AG08395 (cell line): Measurements from ENCODE around the gene DYNC1LI1.
A peak's percentile ranks its signal among the peaks of the same experiment; 100 is the strongest.
"Not testable (repeated sequence)": the region's sequence is repeated elsewhere in the genome, so short reads cannot be mapped to it uniquely, and the experiment has no call there.

Experiments used
- DNase-seq: peaks from one replicate; pipeline ENCODE4 v3.0.0; 2012; ENCODE audit warnings: mixed read lengths, low spot score

DYNC1LI1 gene

DNA sequence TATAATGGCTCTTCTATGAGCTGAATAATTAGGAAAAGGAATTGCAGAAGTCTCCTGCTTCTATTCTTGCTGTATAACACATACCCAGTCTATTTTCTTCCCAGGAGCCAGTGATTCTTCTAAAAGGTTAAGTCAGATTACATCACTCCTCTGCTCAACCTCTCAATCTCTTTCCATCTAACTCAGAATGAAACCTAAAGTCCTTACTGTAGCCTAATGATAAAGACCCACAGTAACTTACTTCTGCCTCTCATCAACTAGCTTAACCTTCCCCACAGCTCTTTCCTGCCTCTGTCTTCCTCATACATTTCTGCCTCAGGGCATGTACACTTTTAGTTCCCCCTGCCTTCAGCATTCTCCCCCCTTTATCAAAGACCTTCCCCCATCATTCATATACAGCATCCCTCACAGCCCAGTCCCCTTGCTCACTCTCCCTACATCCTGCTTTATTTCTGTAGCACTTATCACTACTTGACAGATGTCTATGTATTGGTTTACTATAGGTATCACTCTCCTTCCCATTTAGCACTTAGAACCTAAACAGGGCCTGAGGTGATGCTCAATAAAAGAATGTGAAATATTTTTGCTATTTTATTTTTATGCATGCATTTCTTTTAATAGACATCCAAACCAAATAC is 39.5 kb downstream of the DYNC1LI1 start:
- DNase-seq, result no peak

DNA sequence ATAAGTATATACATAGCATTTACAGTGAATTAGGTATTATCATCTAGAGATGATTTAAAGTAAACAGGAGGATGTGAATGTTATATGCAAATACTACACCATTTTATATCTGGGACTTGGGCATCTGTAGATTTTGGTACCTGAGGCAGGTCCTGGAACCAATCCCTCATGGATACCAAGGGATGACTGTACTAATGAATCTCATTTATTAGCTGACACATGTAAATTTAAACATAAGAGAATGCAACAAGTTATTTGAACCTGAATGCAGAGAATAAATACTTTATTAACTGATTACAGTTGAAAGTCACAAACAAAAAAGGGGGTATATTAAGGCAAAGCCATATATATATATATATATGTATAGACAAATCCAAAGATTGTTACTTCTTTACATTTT is 44.9 kb downstream of the DYNC1LI1 start:
- no peak for DNase-seq

DNA sequence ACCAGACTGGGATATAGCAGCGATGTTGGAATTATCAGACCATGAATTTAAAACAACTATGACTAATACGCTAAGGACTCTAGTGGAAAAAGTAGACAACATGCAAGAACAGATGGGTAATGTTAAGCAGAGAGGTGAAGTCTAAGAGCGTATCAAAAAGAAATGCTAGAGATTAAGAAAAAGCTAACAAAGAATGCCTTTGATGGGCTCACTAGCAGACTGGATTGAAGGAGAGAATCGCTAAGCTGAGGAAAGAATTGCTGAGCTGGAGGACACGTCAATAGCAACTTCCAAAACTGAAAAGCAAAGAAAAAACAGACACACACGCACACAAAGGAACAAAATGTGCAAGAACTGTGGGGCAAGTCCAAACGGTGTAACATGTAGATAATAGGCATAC is 48.0 kb downstream of the DYNC1LI1 start:
- DNase-seq, result no peak

DNA sequence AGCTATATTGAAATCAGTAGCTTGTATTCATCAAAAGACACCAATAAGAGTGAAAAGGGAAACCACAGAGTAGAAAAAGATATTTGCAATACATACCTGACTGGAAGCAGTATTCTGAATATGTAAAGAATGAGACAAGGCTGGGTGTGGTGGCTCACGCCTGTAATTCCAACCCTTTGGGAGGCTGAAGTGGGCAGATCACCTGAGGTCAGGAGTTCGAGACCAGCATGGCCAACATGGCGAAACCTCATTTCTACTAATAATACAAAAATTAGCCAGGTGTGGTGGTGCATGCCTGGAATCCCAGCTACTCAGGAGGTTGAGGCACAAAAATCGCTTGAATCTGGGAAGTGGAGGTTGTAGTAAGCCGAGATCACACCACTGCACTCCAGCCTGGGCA is 51.7 kb downstream of the DYNC1LI1 start:
- not testable (repeated sequence) for DNase-seq

DNA sequence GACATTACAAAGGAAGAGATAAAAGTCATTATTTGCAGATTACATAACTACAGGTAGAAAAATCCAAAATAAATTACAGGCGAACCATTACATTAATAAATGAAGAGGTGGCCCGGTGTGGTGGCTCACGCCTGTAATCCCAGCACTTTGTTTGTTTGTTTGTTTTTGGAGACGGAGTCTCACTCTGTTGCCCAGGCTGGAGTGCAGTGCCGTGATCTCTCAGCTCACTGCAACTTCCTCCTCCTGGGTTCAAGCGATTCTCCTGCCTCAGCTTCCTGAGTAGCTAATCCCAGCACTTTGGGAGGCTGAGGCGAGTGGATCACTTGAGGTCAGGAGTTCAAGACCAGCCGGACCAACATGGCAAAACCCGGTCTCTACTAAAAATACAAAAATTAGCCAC is 53.9 kb downstream of the DYNC1LI1 start:
- not testable (repeated sequence) for DNase-seq

DNA sequence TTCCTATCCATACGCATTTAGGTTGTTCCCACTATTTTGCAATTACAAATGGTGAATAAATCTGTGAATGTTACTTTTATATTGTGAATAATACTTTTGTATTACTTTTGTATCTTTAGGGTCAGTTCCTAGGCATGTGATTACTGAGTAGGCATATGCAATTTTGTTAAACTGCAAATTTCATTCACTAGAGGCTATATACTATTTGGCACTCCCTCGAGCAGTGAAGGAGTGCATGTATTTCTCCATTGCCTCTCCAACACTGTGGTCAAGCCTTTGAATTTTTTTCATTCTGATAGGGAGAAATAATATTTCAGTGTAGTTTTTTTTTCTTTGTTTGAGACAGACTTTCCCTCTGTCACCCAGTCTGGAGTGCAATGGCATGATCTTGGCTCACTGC is 59.7 kb downstream of the DYNC1LI1 start:
- DNase-seq, result no peak

DNA sequence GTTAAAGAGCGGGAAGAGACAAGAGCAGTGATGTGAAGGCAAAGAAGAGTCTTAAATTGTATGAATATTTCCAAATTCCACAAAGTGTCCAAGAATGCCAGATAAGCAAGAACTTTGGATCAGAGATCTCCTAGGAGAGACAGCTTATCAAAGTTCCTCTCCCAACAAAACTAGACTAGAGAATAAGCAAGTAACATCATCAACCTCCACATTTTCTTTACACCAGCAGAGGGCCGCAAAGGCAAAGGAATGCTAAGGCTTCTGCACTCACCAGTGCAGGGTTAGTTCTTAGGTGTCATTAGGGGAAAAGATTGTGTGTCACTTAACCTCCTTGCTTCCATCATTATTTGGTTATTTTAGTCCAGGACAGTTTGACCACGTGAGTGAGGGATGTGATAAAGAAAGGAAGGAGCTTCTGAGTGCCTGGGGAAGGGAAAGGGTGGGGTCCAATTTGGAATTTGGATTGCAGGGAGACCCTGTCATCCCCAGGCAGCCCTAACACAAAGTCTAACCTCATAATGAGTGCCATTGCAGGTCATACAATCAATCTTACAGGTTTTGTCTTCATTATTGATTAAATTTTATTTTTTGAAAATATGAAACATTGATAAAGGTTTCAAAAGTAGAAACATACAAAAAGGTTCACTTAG is 60.5 kb downstream of the DYNC1LI1 start:
- peak; percentile 83 for DNase-seq

DNA sequence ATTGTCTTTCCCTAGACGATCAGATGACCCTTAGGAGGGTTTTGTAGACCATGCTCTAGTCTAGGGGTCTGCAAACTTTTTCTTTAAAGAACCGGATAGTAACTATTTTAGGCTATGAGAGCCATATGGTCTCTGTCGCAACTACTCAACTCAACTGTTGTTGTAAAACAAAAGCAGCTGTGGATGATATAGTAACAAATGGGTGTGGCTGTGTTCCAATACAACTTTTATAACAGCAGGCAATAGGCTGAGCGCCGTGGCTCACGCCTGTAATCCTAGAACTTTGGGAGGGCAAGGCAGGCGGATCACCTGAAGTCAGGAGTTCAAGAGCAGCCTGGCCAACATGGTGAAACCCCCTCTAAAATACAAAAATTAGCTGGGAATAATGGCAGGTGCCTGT is 61.9 kb downstream of the DYNC1LI1 start:
- peak; percentile 11 for DNase-seq

DNA sequence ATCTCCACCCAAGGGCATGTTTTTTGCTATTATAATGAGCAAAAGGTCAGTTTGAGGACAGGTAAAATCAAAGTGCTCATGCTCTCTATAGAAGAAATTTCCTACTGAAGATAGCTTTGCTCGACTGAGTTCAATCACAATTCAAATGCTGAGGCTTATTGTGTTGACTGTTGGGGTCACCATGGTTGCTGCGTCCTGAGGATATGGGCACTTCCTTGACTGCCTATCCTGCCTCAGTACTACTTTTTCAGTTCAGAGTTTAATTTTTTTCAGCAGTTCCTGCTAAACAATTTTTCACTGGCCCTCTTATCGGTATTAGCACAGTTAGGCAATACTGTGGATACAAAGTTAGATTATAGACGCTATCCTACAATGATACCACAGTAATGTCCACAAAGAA is 64.2 kb downstream of the DYNC1LI1 start:
- no peak for DNase-seq

DNA sequence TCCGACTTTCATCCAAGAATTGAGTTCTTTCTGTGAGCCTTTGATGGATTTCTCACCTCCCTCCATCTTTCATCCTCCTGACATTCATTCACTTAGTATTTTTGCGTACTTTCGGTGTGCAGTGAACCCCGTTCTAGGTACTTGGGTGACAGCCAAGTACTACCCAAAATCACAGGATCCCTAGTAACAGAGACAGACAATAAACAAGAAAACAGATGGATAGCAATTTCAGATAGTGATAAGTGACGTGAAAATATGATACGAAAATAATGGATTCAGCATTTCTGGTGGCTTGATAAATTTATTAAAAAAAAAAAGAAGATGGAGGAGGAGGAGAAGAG is 67.7 kb downstream of the DYNC1LI1 start:
- no peak for DNase-seq

DNA sequence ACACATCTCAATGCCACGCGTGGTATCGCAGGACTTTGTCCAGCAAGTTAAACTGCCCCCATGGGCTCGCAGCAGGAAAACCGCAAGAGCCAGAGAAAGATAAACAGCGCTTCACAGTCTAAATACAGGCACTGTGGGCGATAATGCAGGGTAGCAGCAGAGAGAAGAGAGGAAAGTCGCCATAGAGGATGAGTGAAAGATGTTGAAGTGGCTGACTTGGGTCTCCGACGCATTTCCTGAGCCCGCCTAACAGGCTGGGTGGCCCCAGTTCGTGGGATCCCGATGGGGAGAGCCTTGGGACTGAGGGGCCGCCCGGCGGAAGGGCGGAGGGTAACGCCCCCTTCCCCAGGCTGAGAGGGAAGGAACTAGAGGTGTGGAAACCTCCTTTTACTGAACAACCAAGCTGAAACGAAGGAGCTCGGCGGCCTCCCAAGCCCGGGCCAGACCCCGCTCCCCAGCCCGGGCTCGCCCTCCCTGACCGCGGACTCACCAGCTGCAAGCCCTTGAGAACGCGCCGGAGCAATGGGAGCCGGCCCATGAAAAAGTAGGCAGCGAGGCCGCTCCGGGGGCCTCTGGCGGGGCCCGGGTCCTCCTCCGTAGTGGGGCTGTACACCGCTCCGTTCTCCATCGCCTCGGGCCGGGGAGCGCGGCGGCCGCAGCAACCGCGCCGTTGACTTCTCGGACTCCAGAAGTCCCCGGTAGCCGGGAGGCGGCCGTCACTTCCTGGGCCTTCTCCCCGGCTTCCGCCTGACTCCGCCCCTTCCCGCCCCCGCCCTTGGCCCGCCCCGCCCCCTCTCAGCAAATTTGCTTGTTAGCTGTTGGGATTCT is 68.3 kb downstream of the DYNC1LI1 start, which contains the start of gene CMTM6:
Gene CMTM6, minus strand, starts transcription at position 735 of the 828 bp plus-strand sequence. Its CDS starts 107 bp downstream, at position 628.
- peak; percentile 97 for DNase-seq

DNA sequence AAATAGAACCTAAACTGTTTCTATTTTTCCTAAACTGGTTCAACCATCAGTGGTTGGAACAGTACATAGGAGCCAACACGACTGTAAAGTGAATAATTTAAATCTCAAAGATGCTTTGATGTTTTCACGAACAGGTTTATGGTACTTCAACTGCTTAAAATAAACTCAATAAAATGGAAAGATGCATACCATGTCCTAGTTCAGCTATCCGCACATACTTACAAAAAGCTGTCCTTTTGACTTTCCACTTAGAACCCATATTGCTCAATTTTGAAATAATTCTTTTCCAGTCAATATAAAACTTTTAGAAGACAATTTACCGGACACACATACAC is 68.9 kb downstream of the DYNC1LI1 start:
- no peak for DNase-seq

DNA sequence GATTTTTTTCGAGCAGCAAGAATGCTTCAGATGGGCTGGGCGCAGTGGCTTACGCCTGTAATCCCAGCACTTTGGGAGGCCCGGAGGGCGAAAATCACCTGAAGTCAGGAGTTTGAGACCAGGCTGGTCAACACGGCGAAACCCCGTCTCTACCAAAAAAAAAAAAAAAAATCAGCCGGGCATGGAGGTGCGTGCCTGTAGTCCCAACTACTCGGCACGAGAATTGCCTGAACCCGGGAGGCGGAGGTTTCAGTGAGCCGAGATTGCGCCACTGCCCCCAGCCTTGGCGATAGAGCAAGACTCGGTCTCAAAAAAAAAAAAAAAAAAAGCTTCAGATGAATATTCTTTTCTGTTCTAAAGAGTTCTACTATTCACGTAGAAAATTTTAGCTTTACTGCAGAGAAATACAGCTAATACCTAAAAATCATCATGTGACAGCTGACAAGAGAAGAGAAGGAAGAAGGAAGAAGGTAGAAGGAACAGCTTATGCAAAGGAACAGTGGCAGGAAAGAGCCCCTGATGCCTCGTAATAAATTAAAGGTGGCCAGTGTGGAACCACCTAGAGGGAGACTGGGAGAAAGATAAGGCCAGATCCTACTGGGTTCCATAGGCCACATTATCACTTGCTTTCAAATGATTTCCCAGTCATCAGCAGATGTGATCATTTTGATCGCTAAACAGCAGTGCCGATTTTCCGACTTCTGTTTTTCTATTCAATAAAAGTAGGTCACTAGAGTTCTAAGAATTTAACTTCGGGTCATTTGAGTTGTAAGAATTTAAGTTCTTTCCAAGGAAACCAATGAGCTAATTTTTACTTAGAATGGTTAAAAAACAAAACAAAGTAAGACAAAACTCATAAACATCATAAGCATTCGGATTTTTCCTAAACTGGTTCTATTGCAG is 69.5 kb downstream of the DYNC1LI1 start:
- no peak for DNase-seq

DNA sequence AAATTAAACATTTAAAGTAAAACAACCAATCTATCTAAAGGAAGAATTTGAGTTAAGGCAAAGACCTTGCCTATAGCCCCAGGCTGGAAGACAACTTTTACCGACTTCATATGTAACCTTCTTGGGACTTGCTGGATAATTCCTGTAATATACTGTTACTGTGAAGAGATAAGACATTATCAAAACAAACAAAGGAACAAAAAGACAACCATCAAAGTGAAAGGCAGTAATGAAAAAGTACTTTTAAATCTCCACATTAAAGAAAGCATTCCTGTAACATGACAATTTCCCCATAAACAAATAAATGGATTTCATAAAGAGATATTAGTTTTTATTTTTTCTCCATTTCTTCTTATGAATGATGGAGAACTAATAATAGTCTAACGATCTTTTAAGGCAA is 70.4 kb downstream of the DYNC1LI1 start:
- DNase-seq, result no peak

DNA sequence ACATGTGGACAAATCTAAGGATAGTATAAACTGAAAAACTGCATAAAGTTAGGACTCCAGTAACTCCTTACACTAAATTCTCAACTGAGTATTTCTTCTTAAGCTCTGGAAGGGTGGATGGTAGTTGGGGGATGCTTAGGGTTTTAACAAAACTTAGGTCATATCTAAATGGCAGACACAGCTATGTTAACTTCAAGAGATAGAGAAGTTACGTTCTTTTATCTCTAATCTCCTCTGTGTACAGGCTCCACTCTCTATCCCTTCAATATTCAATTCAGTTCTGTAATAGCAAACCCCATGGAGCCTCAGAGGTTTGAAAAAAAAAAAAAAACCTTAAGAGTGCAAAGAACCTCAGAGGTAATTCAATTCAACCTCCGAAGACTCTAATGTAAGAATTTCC is 71.1 kb downstream of the DYNC1LI1 start:
- DNase-seq, result no peak

DNA sequence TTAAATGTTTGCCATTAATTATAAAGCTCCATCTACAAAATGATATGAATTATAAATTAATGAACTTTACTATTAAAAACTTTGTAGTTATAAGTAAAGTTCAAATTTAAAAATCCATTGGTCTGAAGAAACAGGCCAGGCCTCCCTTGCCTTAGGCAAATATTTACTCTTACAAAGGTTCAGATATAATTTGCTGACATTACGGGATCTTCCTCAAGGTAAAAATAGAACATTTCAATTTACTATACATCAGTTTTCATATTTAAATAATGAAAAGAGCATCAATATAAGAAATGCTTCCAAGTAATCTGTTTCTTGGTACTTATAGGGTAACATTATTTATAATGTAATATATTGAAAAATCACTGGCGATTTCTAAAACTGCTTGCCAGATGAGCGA is 71.7 kb downstream of the DYNC1LI1 start:
- no peak for DNase-seq

DNA sequence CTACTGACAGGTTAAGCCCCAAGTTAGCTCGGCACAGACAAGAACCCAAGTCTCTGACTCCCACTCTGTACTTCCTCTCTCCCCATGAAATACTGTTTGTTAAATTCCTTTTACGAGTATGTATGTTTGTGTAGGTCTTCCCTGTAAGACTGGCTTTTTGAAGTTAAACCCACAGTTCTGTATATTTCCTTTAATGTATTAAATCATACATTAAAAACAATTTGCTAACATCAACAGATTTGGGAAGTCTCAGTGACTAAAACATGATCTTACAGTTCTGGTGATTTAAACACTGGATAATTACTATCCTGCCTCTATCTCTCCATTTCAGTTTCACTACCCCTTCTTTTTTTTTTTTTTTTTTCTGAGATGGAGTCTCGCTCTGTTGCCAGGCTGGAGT is 72.4 kb downstream of the DYNC1LI1 start:
- no peak for DNase-seq

DNA sequence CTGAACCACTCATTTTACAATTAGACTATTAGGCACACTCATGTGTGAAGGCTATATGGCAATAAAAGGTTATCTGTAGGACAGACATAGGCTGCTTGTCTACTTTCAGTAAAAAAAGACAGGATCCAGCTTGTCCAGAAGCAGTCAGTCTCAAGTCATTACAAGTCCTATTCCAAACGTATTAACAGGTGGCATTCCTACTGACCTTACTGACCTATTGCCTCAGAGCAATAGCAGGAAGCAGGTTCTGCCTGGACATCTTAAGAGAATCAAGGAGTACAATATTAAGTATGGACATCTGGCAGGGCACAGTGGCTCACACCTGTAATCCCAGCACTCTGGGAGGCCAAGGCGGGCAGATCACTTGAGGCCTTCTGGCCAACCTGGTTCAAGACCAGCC is 75.0 kb downstream of the DYNC1LI1 start:
- no peak for DNase-seq

DNA sequence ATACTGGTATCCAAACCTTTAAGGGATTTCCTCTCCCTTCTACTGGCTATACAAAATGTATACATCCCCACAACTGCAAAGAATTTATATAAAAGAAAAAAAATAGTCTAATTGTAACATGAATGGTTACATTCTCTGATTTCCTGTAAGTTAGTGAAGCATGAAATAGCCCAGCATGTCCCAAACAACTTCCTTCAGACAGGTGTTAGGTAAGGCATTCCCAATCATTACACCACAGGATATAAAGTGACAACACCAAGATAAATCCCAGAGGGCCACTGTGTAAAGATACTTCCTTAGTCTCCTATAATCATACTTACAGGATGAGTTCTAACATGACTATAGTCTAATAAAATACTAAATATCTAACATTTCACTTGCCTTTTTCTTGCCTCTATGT is 75.6 kb downstream of the DYNC1LI1 start:
- DNase-seq, result no peak

DNA sequence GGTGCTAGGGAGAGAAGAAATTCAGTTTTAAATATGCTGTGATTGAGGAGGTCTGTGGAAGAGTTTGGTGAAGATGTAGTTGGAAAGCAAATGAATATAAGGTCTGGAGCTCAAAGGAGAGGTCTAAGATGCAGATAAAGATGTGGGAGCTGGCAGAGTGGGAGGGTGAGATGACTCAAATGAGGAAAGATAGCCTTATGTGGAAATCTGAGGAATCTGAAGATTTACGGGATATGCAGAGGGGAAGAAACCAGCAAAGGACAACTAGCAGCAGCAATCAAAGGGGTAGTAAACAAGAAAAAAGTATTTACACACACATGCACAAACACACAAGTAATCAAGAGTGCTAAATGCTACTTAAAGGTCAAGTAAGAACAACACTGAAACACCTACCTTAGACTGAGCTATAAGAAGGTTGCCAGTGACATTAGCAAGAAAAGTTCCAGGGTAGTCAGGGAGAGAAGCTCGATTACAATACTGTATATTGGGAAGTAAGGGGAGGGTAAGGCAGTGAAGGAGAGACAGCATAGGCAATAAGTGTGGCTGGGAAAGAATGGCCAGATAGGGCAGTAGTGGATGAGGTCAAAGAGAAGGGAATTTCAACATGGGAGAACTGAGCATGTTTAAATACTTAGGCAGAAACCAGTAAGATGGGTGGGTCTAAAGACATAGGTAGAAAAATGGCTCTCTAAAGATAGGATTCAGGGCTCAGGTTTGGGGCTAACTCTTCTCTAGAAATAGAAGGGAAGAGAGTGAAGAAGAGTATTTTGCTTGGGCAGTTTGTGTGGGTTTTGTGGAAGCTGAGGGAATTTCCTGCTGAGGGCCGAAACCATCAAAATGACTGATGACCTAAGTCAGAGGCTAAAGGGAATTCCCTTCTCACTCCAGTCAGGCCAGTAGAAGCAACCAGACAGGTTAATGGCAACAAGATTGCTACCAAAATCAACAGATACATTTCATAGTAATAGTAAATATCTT is 76.9 kb downstream of the DYNC1LI1 start:
- DNase-seq, result no peak
